ENCODE measurements around the gene PPP4C.
"Not testable (repeated sequence)": the region's sequence is repeated elsewhere in the genome, so short reads cannot be mapped to it uniquely, and the experiment has no call there.

The PPP4C gene

DNA sequence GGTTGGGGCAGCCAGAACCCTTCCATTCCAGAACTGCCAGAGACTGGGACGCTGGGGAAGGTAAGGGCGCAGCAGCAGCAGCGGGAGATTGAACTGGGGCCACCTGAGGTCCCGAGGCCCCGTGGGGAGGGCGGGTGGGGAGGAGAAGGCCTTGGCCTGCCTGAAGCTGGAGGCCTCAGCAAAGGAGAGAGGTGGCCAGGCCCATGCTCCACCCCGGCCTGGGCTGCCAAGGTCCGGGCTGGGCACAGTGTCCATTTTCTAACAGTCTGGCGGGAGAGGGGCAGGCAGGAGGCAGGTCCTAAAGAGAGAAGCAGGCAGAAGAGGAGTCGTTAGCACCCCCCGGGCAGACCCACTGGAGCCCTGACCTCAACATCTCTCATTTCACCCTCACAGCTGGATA, 38.6 kb downstream of the PPP4C start:
- intact Hi-C loops (cut with DNase I) = no loop called here
- DNase-seq = no peak

DNA sequence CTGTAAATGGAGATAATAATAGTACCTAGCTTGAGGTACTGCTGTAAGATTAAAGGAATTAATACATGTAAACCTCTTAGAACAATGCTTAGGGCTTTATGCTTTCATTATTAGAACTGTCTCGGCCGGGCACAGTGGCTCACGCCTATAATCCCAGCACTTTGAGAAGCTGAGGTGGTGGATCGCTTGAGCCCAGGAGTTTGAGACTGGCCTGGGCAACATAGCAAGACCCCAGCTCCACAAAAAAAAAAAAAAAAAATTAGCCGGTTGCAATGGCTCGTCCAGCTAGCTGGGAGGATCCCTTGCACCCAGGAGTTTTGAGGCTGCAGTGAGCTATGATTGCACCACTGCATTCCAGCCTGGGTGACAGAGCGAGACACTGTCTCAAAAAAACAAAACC, 39.0 kb downstream of the PPP4C start:
- intact Hi-C loops (cut with DNase I) = not testable (repeated sequence)

DNA sequence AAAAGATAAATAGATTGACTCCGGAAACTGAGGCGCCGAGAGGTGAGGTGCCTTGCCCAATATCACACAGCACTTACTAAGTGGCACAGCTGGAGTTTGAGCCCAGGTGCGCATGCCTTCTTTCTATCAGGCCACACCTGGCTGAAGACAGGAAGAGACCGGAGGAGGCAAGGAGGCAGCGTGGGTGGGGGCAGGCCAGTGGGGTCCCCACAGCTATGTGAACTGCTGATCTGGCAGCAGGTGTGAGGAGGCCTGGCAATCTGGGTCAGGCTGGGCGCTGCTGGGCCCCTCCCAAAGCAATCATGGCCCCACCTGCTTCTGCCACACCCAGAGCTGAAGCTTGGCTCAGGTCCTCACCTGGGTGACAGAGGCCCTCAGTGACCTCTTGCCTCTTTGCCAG, 39.4 kb downstream of the PPP4C start:
- DNase-seq = no peak
- intact Hi-C loops (cut with DNase I) = no loop called here

More for the DNA sequence above, 39.0 kb downstream of the PPP4C start:
- DNase-seq = not testable (repeated sequence)

DNA sequence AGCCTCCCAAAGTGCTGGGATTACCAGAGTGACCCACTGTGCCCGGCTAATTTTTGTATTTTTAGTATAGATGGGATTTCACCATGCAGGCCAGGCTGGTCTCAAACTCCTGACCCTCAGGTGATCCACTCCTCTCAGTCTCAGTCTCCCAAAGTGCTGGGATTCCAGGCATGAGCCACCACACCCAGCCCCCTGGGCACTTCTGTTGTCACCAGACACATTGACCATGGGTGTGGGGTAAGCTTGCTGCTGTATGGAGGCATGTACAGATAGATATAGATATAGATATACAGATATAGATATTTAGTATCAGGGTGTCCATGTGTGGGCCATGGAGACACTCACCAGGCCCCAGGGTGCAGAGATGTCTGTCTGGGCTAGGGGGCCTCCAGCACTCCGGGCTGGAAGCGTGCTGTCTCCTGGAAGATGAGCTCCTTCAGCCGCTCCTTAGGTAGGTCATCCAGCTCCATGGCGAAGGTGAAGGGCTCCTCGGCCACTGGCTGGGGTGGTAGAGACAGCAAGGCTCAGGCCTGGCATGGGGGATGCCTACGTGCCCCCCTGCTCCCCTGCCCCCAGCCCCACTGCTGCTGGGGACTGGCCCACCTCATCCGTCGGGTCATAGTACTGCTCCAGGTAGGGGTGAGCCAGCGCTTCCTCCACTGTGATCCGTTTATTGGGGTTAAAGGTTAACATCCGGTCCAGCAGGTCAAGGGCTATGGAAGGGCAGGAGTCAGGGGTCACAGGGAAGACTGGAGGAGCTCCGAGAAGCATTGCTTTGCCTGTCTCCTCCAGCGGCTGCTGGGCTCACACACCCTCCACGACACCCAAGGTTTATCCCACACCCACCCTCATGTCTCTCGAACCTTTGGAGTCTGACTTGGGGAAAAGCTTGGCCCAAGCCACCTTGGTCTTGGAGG, 40.8 kb downstream of the PPP4C start:
- DNase-seq = no peak
- intact Hi-C loops (cut with DNase I) = no loop called here

DNA sequence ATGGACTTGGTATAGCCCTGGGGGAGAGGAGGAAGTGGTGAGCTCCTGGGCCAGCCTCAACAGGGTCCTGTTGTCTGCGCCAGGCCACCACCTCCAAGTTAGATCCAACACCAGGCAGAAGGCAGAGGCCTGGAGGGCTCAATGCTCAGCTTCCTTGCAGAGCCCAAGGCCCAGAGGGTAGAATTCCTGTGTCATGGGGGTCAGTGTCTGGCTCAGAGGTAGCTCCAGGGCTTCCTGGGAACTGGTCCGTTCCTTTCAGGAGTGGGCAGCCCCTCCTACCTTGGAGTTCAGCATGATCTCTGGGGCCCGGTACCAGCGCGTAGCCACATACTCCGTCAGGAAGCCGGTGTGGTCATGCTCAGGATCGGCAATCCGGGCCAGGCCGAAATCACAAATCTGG, 42.0 kb downstream of the PPP4C start:
- intact Hi-C loops (cut with DNase I) = no loop called here
- DNase-seq = no peak

DNA sequence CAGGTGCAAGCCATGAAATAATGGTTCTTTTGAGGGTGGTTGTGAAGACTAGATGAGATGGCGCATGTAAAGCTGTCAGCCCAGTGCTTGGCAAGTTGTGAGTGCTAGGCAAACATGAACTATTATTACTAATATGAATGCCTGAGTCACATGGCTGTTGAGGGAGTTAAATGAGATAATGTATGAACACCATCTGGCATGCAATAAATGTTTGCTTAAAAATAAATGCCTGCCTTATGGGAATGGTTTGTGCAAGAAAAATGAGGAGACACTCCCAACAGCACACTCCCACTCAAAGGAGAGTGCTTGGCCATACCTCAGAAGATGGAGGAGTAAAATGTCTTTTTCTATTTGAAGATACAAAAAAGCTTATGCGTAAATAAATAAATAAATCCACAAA, 43.6 kb downstream of the PPP4C start:
- intact Hi-C loops (cut with DNase I) = no loop called here
- no peak for DNase-seq

DNA sequence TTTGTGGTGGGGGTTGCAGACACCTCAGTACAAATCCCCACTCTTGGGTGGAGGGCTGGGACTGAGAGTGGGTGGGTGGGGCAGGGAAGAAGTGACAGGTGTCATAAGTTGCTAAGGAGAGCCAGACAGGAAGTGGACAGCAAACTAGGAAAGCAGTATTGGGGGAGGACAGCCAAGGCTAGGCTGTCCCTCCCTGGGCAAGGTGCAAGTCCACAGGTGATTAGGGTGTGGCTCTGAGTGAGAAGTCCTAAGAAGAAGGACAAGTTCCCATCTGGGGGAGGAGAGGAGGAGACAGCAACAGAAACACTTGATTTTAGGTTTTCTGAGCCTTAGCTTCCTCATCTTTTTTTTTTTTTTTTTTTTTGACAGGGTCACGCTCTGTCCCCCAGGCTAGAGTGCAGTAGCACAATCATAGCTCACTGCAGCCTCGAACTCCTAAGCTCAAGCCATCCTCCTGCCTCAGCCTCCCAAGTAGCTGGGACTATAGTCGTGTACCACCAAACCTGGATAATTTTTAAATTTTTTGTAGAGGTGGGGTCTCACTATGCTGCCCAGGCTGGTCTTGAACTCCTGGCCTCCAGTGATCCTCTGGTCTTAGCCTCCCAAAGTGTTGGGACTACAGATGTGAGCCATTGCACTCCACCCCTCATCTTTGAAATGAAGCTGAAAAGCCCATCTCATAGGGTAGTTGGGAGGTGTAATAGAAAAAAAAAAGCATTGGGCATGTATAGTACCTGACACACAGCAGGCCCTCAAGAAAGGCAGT, 44.7 kb downstream of the PPP4C start:
- no peak for DNase-seq
- intact Hi-C loops (cut with DNase I) = loop anchor here (5.0 kb wide), 1 partner anchor 53 kb away; the partner anchor contains the start of gene ALDOA

DNA sequence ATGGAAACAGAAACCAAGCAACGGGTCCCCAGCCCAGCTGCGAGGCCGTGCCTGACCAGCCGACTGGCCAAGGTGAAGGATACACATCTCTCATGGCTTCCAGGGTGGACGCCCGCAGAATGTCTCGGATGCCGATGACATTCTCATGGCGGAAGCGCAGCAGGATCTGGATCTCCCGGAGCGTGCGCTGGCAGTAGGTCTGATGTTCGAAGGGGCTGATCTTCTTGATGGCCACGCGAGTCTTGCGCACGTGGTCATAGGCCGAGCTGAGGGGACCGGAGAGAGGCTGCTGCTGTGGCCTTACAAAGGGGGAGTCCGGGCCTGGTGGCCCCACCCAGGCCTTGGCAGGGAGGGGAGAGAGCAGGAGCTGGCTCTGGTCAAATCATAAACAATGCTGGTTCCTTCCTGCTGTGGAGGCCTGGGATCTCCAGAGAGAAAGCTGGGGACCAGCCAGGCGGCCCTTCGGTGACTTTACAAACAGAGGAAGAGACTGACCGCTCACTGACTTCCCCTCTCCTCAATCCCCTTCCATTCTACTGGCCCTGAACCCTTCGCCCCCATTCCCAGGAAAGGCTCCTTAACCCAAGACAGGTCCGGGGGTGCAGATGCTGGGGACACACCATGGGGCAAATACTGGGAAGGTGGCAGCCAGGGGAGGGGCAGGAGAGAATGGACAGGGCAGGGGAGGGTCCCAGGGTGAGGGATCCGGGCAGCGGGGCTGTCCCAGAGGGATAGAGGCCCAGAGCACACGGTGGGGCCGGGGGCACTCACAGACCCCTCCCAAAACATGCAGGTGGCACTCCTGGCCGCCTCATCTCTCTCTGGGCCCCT, 46.2 kb downstream of the PPP4C start:
- intact Hi-C loops (cut with DNase I) = loop anchor here (5.0 kb wide), 1 partner anchor 55 kb away; the partner anchor contains the start of gene ALDOA
- DNase-seq = peak in 23 of 42 donors; percentile 14 to 55 (median 29)

DNA sequence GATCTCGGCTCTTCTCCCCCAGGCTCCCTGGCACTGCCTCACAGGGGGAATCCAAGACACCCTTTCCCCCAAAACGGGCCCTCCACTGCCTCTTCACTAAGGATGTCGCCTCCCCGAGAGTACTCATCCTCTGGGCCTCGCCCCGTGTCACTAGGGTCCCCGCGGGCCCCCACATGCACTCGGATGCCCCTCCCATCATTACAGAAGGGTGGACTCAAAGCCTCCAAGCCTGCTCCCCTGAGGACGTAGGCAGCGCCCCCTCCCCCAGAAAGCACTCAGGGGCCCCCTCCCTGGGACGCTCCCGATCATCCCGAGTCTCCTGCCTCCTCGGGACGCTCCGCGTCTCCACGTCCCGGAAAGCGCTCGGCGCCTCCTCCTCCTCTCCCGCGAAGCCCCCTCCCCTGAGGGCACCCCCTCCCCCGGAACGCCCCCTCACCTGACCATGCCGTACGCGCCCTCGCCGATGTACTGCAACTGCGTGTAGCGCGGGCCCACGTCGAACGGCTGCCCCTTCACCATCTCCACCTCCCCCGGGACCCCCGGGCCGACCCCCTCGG, 46.9 kb downstream of the PPP4C start:
- intact Hi-C loops (cut with DNase I) = loop anchor here (5.0 kb wide), 1 partner anchor 55 kb away; the partner anchor contains the start of gene ALDOA
- DNase-seq = peak in 9 of 42 donors; percentile 13 to 58 (median 20)

DNA sequence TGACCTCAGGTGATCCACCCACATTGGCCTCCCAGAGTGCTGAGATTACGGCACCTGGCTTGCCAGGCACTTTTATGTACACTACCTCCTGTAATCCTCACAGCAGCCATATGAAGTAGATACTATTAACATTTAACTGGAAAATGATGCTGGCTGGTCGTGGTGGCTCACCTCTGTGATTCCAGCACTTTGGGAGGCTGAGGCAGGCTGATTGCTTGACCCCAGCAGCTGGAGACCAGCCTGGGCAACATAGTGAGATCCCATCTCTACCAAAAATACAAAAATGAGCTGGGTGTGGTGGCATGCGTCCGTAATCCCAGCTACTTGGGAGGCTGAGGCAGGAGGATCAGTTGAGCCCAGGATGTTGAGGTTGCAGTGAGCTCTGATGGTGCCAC, 49.2 kb downstream of the PPP4C start:
- DNase-seq = no peak
- intact Hi-C loops (cut with DNase I) = loop anchor here (5.0 kb wide), 1 partner anchor 58 kb away; the partner anchor contains the start of gene ALDOA

DNA sequence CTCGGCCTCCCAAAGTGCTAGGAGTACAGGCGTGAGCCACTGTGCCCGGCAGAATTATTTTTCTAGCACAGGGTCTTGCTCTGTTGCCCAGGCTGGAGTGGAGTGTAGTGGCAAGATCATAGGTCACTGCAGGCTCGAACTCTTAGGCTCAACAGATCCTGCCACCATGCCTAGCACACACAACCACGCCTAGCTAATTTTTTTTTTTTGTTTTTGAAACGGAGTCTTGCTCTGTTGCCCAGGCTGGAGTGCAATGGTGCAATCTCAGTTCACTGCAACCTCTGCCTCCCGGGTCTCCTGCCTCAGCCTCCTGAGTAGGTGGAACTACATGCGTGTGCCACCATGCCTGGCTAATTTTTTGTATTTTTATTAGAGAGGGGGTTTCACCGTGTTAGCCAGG, 49.9 kb downstream of the PPP4C start:
- DNase-seq; intact Hi-C loops (cut with DNase I): not testable (repeated sequence)

DNA sequence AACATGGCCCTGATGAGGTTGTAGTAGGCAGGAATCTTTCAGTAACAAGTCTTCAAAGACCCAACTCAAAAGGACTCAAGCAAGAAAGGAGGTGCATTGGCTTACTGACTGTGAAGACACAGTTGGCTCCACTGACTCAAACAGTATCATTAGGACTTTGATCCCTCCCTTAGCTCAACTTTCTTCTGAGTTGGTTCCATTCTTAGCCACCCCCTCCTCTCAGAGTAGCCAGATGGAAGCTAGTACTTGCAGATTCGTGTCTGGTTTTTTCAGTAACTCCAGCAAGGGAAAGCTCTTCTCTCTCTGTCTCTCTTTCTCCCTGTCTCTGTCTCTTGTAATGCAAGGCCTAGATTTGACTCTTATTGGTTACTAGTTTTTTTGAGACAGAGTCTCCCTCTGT, 52.2 kb downstream of the PPP4C start:
- intact Hi-C loops (cut with DNase I) = no loop called here
- DNase-seq = no peak

DNA sequence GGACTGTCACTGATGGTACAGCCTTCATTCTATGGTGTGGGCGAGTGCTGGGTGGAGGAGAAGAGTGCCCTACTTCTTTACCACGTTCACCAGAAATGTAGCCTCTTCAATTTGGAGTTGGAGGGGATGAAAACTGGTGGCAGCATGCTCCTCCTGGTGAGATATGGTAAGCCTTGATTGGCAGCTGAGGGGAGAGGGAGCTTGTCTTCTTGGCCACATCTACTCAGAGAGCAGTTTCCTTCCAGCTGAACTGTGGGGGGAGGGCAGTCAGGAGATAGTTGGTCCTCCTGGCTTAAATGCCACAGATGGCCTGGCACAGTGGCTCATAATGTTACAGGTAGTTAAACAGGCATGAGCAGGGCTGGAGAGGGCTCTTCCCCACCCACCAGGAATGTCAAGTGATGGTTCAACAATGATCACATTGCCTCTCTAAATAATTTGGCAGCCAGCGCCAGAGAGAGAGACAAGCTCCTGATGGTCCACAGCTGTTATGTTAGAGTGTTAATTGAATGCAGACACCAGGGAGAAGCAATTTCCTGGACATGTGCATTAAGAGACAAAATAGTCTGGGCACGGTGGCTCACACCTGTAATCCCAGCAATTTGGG, 56.2 kb downstream of the PPP4C start:
- no peak for DNase-seq

DNA sequence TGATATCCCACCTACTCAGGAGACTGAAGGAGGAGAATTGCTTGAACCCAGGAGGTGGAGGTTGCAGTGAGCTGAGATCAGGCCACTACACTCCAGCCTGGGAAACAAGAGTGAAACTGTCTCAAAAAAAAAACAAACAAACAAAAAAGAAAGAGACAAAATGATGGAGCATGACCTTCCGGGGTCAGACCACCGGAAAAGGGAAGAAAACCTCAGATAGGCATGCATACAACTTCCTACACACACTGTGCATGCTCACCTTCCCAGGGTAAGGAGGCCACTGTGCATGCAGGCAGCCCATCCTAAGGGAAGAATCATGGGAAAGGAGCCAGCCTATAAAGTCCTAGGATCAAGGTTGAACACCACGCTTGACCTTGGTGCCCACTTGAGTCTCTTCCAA, 56.8 kb downstream of the PPP4C start:
- intact Hi-C loops (cut with DNase I) = no loop called here
- DNase-seq = no peak

More for the DNA sequence above, 56.2 kb downstream of the PPP4C start:
- intact Hi-C loops (cut with DNase I) = no loop called here
